ENCODE results near the gene TMEM237.
"Not testable (repeated sequence)": the region's sequence is repeated elsewhere in the genome, so short reads cannot be mapped to it uniquely, and the experiment has no call there.

TMEM237 gene, protein sequence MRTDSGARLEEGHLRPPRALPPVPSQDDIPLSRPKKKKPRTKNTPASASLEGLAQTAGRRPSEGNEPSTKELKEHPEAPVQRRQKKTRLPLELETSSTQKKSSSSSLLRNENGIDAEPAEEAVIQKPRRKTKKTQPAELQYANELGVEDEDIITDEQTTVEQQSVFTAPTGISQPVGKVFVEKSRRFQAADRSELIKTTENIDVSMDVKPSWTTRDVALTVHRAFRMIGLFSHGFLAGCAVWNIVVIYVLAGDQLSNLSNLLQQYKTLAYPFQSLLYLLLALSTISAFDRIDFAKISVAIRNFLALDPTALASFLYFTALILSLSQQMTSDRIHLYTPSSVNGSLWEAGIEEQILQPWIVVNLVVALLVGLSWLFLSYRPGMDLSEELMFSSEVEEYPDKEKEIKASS

GRCh38 chr2:201643216-201643890, at the start of gene TMEM237:
Gene TMEM237, minus strand, starts transcription at chr2:201643503. Its CDS starts 103 bp downstream, at chr2:201643400.
- DNase-seq: peak; percentile 25

GRCh38 chr2:201685156-201685555, 41.9 kb upstream of the TMEM237 start:
- DNase-seq: no peak

- DNase-seq: no peak
Observed at GRCh38 chr2:201680743-201681142, 37.4 kb upstream of the TMEM237 start.

- DNase-seq: no peak
Observed at GRCh38 chr2:201678401-201678800, 35.1 kb upstream of the TMEM237 start.

DNA sequence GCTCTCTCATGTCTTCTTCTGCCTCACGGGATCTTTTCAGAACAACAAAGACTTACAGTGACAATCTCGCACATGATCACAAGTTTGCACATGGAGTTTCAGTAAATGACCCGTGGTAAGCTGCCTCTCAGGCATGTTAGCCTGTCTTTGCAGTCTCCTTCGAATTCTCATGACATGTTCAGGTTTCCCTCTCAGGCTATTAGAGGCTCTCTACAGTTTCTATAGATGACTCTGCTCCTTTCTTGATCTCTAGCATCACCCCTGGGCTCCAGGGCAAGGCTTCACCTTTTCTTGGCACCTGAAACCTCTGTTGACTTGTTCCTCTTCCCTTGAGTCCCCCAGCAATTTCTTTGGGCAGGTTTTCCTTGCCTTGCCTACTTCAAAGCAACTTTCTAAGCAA, 32.2 kb upstream of the TMEM237 start:
- no peak for DNase-seq

GRCh38 chr2:201674794-201675193, 31.5 kb upstream of the TMEM237 start:
- DNase-seq: no peak

- no peak for DNase-seq
Observed at GRCh38 chr2:201674298-201674697, 31.0 kb upstream of the TMEM237 start.

GRCh38 chr2:201673546-201673945, 30.2 kb upstream of the TMEM237 start:
- no peak for DNase-seq

DNA sequence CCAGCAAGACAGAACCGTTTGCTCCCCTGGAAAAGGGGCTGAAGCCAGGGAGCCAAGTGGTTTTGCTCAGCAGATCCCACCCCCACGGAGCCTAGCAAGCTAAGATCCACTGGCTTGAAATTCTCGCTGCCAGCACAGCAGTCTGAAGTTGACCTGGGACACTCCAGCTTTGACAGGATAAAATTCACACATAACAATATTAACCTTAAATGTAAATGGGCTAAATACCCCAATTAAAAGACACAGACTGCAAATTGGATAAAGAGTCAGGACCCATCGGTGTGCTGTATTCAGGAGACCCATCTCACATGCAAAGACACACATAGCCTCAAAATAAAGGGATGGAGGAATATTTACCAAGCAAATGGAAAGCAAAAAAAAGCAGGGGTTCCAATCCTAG, 27.9 kb upstream of the TMEM237 start:
- not testable (repeated sequence) for DNase-seq

- DNase-seq: no peak
Observed at GRCh38 chr2:201669865-201670264, 26.6 kb upstream of the TMEM237 start.

GRCh38 chr2:201668402-201668910, 25.2 kb upstream of the TMEM237 start:
- no peak for DNase-seq

DNA sequence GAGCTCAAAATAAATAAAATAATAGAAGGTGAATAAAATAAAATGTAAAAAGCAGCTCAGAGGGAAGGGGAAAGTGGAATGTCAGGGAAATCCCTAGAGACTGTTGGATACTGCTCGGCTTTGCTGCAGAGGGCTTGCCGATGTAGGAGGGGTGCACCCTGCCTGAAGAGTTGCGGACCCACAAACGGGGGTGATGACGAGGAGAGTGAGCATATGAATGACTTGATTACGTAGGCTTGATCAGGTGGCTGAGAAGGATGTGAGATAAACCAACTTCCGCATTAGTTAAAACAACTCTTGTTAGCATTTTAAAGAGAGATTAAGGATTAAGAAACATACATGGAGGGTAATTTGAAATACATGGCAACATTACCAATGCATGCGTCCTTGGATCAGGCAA, 21.0 kb upstream of the TMEM237 start:
- no peak for DNase-seq

DNA sequence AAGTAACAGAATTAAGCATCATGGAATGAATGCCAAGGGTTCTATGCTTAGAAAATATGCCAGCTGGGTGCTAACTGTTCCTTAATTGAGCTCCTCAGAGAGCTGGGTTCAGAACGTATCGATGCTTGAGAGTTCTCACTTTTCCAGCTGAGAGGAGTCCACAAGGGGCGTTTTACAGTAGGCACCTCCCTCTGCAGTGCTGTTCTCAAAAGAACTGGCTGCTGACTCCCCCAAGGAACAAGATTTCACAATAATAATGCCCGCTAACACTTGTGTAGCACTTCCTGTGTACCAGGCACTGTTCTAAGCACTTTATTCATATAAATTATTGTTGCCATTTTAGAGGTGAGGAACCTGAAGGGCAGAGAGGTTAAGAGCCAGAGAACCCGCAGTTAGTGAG, 18.1 kb upstream of the TMEM237 start:
- no peak for DNase-seq

DNA sequence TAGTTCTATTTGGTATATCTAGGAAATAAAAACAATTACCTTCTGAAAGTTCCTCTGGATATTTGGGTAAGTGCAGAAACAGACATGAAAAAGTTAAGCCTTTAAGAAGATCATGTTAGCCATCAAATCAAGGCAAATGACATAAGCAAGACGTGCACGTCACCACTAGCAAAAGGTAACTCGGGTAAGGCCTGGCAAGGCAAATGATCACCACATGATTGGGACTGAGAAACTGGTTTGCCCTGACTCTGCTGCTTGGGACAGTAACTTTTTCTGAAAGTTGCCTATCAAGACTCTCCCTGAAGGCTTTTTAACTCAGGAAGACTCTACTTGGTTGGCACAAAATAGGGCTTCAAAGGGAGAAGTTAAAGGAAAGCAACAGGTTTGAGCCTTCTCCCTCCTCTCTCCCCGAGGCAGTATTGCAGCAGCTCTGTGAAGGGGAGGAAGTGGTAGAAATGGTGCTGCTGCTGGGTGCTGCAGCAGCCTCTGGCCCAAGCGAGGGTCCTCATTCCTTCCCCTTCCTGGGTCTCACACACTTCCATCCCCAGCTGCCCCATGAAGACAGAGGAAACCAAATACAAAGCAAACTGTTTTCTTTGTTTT, 17.1 kb upstream of the TMEM237 start:
- no peak for DNase-seq

- DNase-seq: no peak
Observed at GRCh38 chr2:201656740-201657139, 13.4 kb upstream of the TMEM237 start.

DNA sequence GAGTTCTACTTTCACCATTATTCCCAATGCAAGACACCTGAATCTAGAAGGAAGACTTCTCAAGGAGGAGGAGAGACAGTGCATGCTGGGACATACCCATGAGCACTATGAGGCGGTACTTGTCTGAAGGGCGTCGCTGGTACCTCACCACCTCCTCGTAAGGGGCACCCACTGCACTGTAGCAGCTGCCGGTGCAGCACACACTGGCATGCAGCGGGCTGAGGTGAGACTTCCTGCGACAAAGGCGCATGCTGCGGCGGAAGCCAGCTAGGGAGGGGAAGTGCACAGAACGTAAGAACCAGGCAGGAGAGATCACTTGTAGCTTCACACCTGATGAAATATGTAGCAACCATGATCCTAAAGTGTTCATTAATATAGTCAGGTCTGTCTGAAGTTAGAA, 12.8 kb upstream of the TMEM237 start:
- no peak for DNase-seq

GRCh38 chr2:201654616-201655384, 11.5 kb upstream of the TMEM237 start:
- DNase-seq: no peak

DNA sequence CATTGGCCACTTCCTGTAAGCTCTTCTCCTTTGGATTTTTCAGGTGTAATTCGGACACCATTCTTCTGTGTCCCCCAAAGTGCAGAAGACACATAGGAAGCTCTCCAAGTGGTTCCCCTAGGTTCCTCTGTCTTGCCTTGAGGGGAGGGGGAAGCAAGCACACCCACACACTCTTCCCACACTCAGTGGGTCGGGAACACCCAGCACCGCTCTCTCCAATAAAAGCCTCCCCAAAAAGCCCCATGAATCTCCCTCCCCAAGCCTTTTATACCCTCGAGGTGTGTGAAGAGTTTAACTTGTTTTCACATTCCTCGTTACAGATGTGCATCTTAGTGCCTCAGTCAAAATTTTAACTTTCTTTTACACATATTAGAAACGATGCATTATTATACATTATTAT, 9.9 kb upstream of the TMEM237 start:
- DNase-seq: no peak

- DNase-seq: no peak
Observed at GRCh38 chr2:201649442-201649841, 6.1 kb upstream of the TMEM237 start.

- DNase-seq: no peak
Observed at GRCh38 chr2:201647431-201647830, 4.1 kb upstream of the TMEM237 start.

DNA sequence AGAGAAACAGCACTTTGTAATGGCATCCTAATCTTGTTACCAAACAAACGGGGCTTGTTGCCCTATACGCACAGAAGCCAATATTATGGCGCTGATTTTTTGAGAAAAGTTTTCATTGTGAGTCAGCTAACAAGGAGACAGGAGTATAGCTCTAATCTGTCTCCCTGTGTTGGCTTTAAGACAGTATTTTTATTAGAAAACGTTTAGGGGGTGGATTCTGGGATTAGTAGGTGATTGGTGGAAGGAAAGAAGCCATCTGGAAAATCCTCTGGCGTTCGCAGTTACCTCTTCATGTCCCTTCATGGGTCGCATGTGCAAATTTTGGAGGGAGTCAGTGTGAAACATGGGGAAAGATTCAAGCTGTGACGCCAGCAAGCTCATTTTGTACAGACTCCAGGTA, 698 bp upstream of the TMEM237 start:
- no peak for DNase-seq

DNA sequence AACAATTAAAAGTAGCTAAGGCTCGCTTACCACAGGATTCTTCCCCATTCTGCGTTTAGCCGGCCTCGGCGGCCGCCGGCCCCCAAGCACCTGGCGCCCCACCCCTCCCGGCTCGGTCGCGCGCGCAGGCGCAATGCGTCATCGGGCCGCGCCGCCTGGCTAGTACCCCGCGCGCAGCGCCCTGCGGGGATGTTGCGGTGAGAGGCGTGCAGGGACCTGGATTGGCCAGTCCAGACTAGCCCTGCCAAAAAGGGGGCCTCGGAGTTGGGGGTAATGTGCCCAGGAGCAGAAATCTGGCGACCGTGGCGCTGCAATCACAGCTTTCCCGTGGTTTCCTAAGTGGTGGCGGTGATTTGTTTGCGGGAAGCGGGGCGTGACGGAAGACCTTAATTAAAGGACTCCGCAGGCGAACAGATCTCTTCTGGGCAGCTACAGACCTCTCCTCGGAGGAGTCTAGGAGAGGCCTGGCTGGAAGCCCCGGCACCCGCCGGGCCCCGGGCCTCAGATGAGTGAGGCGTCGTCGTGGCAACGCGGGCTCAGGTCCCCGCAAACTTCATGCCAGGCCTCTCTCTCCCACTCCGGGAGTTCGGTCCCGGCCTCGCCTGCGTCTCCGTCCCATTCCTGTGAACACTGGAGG, 606 bp downstream of the TMEM237 start:
- DNase-seq: peak; percentile 60

All from NCI-H1694 treated with DMSO at 0.1 percent for 48 hours (cell line).